Endothelial cell of umbilical vein (primary cell): ENCODE results near the gene PLD2. TPM values are rescaled to one million over a fixed set of nuclear protein-coding genes. Genes with fewer than 3 reads are reported as not detected.

ENCODE experiments used
- BruUV-seq: library from RNA; stranded (reverse); fragments of 400-500 nt; replicated peaks from 2 replicates; lab custom pipeline; 2021; lab: Mats Ljungman, UMichigan
- CTCF ChIA-PET: fragments of 300-600, 350-600 bp; sonication (Branson Sonifier 250); formaldehyde crosslinking; loops from one replicate; lab custom pipeline; 2021; ENCODE audit warnings: antibody characterized with exemption, inconsistent platforms; lab: Charles Lee
- POLR2A ChIA-PET: fragments of 300-600, 350-600 bp; sonication (Branson Sonifier 250); formaldehyde crosslinking; loops from one replicate; lab custom pipeline; 2021; ENCODE audit warnings: antibody characterized with exemption, inconsistent platforms; lab: Charles Lee
- DNase-seq: peaks from one replicate; pipeline ENCODE4 v3.0.0-alpha.2; 2011; ENCODE audit warnings: low read depth, low spot score
- FAIRE-seq: peaks from 2 replicates; lab custom pipeline; 2011; peaks lifted over from hg19 to GRCh38; lab: Jason Lieb, UNC
- H2AFZ ChIP-seq: 2 replicates; pipeline ENCODE4 v1.6.0; 2012; ENCODE audit warnings: low read depth, low read length, control low read depth, inconsistent platforms
- H3K27ac ChIP-seq: 2 replicates; pipeline ENCODE4 v1.5.1; 2011; ENCODE audit warnings: low read depth, mild to moderate bottlenecking, control low read depth, low read length, moderate library complexity; ENCODE audit not compliant: insufficient read depth
- H3K27me3 ChIP-seq, 2 experiments: 2 replicates each; pipeline versions ENCODE4 v1.6.0 to v1.6.1; 2011; ENCODE audit warnings: low read length in 2 of 2, mixed read lengths in 1 of 2; ENCODE audit not compliant: control insufficient read depth in 2 of 2, insufficient read depth in 2 of 2
- H3K36me3 ChIP-seq, 2 experiments: 2 replicates in 1 of 2; 3 replicates in 1 of 2; pipeline ENCODE4 v1.5.1; 2011; ENCODE audit warnings: low read length in 2 of 2, mild to moderate bottlenecking in 1 of 2, moderate library complexity in 1 of 2; ENCODE audit not compliant: control insufficient read depth in 2 of 2, insufficient read depth in 2 of 2; ENCODE audit errors: extremely low read depth in 1 of 2
- H3K4me1 ChIP-seq: 3 replicates; pipeline ENCODE4 v1.5.1; 2011; ENCODE audit warnings: mild to moderate bottlenecking, low read length; ENCODE audit not compliant: control insufficient read depth, insufficient read depth; ENCODE audit errors: extremely low read depth
- H3K4me2 ChIP-seq: 2 replicates; pipeline ENCODE4 v1.6.1; 2011; ENCODE audit warnings: low read length, control low read depth, mixed read lengths; ENCODE audit not compliant: insufficient read depth
- H3K4me3 ChIP-seq, 3 experiments: fragments of 200-600 bp in 1 of 3; sonication (generic), shearing (Covaris generic) in 1 of 3; replicated peaks in 1 of 3; 2 replicates each; pipeline ENCODE4 v1.5.1; 2011 to 2016; ENCODE audit warnings: control low read depth in 3 of 3, low read length in 3 of 3, mild to moderate bottlenecking in 2 of 3, inconsistent platforms in 1 of 3, low read depth in 1 of 3, moderate library complexity in 1 of 3; ENCODE audit not compliant: insufficient read depth in 1 of 3
- H3K79me2 ChIP-seq: 2 replicates; pipeline ENCODE4 v1.6.0; 2012; ENCODE audit warnings: low read length, inconsistent platforms; ENCODE audit not compliant: control insufficient read depth, insufficient read depth
- H3K9ac ChIP-seq: replicated peaks from 2 replicates; pipeline ENCODE3; 2011; ENCODE audit warnings: low read length, control low read depth; ENCODE audit not compliant: insufficient read depth; ENCODE audit errors: extremely low read depth
- H3K9me1 ChIP-seq: replicated peaks from 3 replicates; pipeline ENCODE4 v1.6.0; 2011; ENCODE audit warnings: mild to moderate bottlenecking, low read length; ENCODE audit not compliant: control insufficient read depth, insufficient read depth; ENCODE audit errors: extremely low read depth
- H3K9me3 ChIP-seq: replicated peaks from 2 replicates; pipeline ENCODE4 v1.5.1; 2012; ENCODE audit warnings: low read length, inconsistent platforms; ENCODE audit not compliant: control insufficient read depth, insufficient read depth
- H4K20me1 ChIP-seq: replicated peaks from 2 replicates; pipeline ENCODE3; 2011; ENCODE audit warnings: mild to moderate bottlenecking, low read length; ENCODE audit not compliant: control insufficient read depth, insufficient read depth; ENCODE audit errors: extremely low read depth
- EZH2 ChIP-seq: IDR thresholded peaks from 2 replicates; pipeline ENCODE4 v1.6.1; 2012; ENCODE audit warnings: borderline replicate concordance, low read depth, mild to moderate bottlenecking, moderate library complexity, low read length, inconsistent platforms; ENCODE audit not compliant: severe bottlenecking
- FOS ChIP-seq: IDR thresholded peaks from 2 replicates; pipeline ENCODE4 v1.6.1; 2011; ENCODE audit warnings: mild to moderate bottlenecking, low read length, moderate library complexity, borderline replicate concordance; ENCODE audit not compliant: insufficient read depth
- GATA2 ChIP-seq: IDR thresholded peaks from 2 replicates; pipeline ENCODE4 v1.7.0; 2011; ENCODE audit warnings: low read depth, mild to moderate bottlenecking, moderate library complexity, mixed read lengths, low read length; ENCODE audit not compliant: insufficient read length, insufficient read depth
- JUN ChIP-seq: IDR thresholded peaks from 2 replicates; pipeline ENCODE4 v1.6.1; 2011; ENCODE audit warnings: borderline replicate concordance, low read depth; ENCODE audit not compliant: insufficient read length, insufficient read depth
- MAX ChIP-seq: IDR thresholded peaks from 2 replicates; pipeline ENCODE4 v1.6.1; 2011; ENCODE audit not compliant: insufficient read depth, insufficient read length
- MYC ChIP-seq: IDR thresholded peaks from one replicate; pipeline ENCODE4 v1.6.1; 2011; ENCODE audit warnings: mild to moderate bottlenecking, low read depth, low read length
- POLR2A ChIP-seq: IDR thresholded peaks from 2 replicates; pipeline ENCODE4 v1.6.1; 2012; ENCODE audit warnings: low read depth, mild to moderate bottlenecking, control low read depth, low read length
- POLR2AphosphoS5 ChIP-seq: IDR thresholded peaks from 2 replicates; pipeline ENCODE4 v1.6.1; 2012; ENCODE audit warnings: low read depth, mild to moderate bottlenecking, control low read depth, low read length, moderate library complexity; ENCODE audit not compliant: insufficient read depth
- dilution Hi-C: fragments of 300-500 bp; cut with MboI; formaldehyde crosslinking; loops from one replicate; pipeline ENCODE4 v1.15.0; 2019; ENCODE audit warnings: low sequenced_read_pairs; ENCODE audit not compliant: extremely low pct_ligation_motif_present
- intact Hi-C: fragments of 100-400 bp; cut with micrococcal nuclease; formaldehyde crosslinking; loops from one replicate; pipeline ENCODE4 v1.10.0; 2022
- polyA plus RNA-seq, 4 experiments: library from polyadenylated mRNA; depleted of rRNA in 3 of 4; stranded (reverse) in 3 of 4; unstranded in 1 of 4; fragments of >200 nt; gene quantifications; 2 replicates each; pipeline versions ENCODE4 v1.2.1 to v1.2.3, GENCODE V29; 2011 to 2012; ENCODE audit warnings: missing spikeins in 1 of 4
- total RNA-seq: library from RNA; stranded (reverse); gene quantifications from 2 replicates; pipeline ENCODE4 v1.2.3, GENCODE V29; 2021
- TF ChIP-seq, protein P1 (sequence below), 2 donors: IDR thresholded peaks; 1 replicate in 1 of 2; 2 replicates in 1 of 2; pipeline ENCODE4 v1.5.1; 2011; ENCODE audit warnings: low read length in 2 of 2, mild to moderate bottlenecking in 2 of 2, moderate library complexity in 2 of 2, control low read depth in 1 of 2, inconsistent platforms in 1 of 2, low read depth in 1 of 2; ENCODE audit not compliant: insufficient read depth in 1 of 2; ENCODE audit errors: extremely low read depth in 1 of 2

The PLD2 gene
- total and polyA plus RNA-seq, 2 donors (not counting 3 experiments of a cell fraction or from before 2014, with no cell fraction given): 52.3 to 54.7 TPM

- Histone ChIP-seq H3K79me2 (no peaks in the 10 kb centered on the region), H2AFZ (no peak overlapping the region), H3K27me3 (peaks cover 18 to 26% of the 10 kb centered on the region in 2 experiments), H4K20me1 (no peaks in the 10 kb centered on the region), H3K4me1 (peaks cover 15% of the 10 kb centered on the region), H3K4me3 (no peak overlapping the region), H3K4me2 (no peak overlapping the region), H3K9me3 (no peaks in the 10 kb centered on the region), H3K27ac (no peak overlapping the region), H3K9me1 (no peaks in the 10 kb centered on the region), H3K36me3 (no peaks in the 10 kb centered on the region), H3K9ac (no peak overlapping the region)
- TF ChIP-seq POLR2AphosphoS5 (no peak), EZH2 (no peak), MYC (no peak), POLR2A (no peak), JUN (no peak), GATA2 (no peak), MAX (no peak), FOS (no peak)
- TF ChIP-seq, protein P1, sequence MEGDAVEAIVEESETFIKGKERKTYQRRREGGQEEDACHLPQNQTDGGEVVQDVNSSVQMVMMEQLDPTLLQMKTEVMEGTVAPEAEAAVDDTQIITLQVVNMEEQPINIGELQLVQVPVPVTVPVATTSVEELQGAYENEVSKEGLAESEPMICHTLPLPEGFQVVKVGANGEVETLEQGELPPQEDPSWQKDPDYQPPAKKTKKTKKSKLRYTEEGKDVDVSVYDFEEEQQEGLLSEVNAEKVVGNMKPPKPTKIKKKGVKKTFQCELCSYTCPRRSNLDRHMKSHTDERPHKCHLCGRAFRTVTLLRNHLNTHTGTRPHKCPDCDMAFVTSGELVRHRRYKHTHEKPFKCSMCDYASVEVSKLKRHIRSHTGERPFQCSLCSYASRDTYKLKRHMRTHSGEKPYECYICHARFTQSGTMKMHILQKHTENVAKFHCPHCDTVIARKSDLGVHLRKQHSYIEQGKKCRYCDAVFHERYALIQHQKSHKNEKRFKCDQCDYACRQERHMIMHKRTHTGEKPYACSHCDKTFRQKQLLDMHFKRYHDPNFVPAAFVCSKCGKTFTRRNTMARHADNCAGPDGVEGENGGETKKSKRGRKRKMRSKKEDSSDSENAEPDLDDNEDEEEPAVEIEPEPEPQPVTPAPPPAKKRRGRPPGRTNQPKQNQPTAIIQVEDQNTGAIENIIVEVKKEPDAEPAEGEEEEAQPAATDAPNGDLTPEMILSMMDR (IDR thresholded peaks at IDR 0.05; ENCODE audit: extremely low read depth in 1 of 2, insufficient read depth in 1 of 2, low read depth in 1 of 2, low read length in 2 of 2): no peak
- DNase-seq (no peak), FAIRE-seq (no peak)
- dilution Hi-C loops: no loop called here
- CTCF ChIA-PET: interaction anchor here (0.8 to 1.6 kb wide), 2 partner anchors 12 to 73 kb away, joined by 4 read pairs; partner anchors contain the start of gene ARRB2
- BruUV-seq: no TSS peak
- POLR2A ChIA-PET: no interaction called here
- intact Hi-C loops: no loop called here
Observed at GRCh38 chr17:4782652-4783051, 24.3 kb upstream of the PLD2 start.
